Skeletal muscle satellite cell (primary cell): ENCODE results near the gene MYBBP1A.

Source experiments
- H3K27me3 ChIP-seq: 2 replicates; pipeline ENCODE4 v1.7.0; 2013; ENCODE audit warnings: low read length; ENCODE audit not compliant: control insufficient read depth, insufficient read depth
- H3K36me3 ChIP-seq: 2 replicates; pipeline ENCODE4 v1.7.0; 2013; ENCODE audit warnings: mild to moderate bottlenecking, control low read depth, low read length; ENCODE audit not compliant: insufficient read depth
- H3K4me1 ChIP-seq: 2 replicates; pipeline ENCODE4 v1.7.0; 2013; ENCODE audit warnings: low read length; ENCODE audit not compliant: control insufficient read depth, insufficient read depth
- H3K4me2 ChIP-seq: 2 replicates; pipeline ENCODE4 v1.7.0; 2013; ENCODE audit warnings: mild to moderate bottlenecking, low read length
- H3K4me3 ChIP-seq: 2 replicates; pipeline ENCODE4 v1.7.0; 2013; ENCODE audit warnings: low read length
- H3K9ac ChIP-seq: 2 replicates; pipeline ENCODE4 v1.7.0; 2013; ENCODE audit warnings: mild to moderate bottlenecking, low read depth, low read length, moderate library complexity
- H3K9me3 ChIP-seq: replicated peaks from 2 replicates; pipeline ENCODE4 v1.7.0; 2013; ENCODE audit warnings: mild to moderate bottlenecking, control low read depth, low read length

MYBBP1A gene

GRCh38 chr17:4539025-4539424 lies 16.2 kb downstream of the MYBBP1A start:
- Histone ChIP-seq H3K9ac (no peak overlapping the region), H3K9me3 (no peaks in the 10 kb centered on the region), H3K4me2 (no peak overlapping the region), H3K36me3 (peaks cover 45% of the 10 kb centered on the region), H3K4me1 (no peaks in the 10 kb centered on the region), H3K4me3 (no peak overlapping the region), H3K27me3 (peaks cover 3% of the 10 kb centered on the region)

- Histone ChIP-seq H3K4me3 (no peak overlapping the region), H3K4me2 (no peak overlapping the region), H3K36me3 (peaks cover 45% of the 10 kb centered on the region), H3K4me1 (no peaks in the 10 kb centered on the region), H3K9me3 (no peaks in the 10 kb centered on the region), H3K27me3 (peaks cover 8% of the 10 kb centered on the region), H3K9ac (no peak overlapping the region)
These were observed 16.8 kb downstream of the MYBBP1A start for GRCh38 chr17:4538236-4539002.

GRCh38 chr17:4537451-4538235 lies 17.5 kb downstream of the MYBBP1A start:
- H3K9me3 ChIP-seq: no peaks in the 10 kb centered on the region
- H3K27me3 ChIP-seq: peaks cover 12% of the 10 kb centered on the region
- H3K4me3 ChIP-seq: no peak overlapping the region
- H3K4me2 ChIP-seq: no peak overlapping the region
- H3K4me1 ChIP-seq: no peaks in the 10 kb centered on the region
- H3K9ac ChIP-seq: no peak overlapping the region
- H3K36me3 ChIP-seq: peaks cover 42% of the 10 kb centered on the region

- Histone ChIP-seq H3K4me2 (no peak overlapping the region), H3K27me3 (peaks cover 16% of the 10 kb centered on the region), H3K36me3 (peaks cover 35% of the 10 kb centered on the region), H3K4me3 (no peak overlapping the region), H3K4me1 (no peaks in the 10 kb centered on the region), H3K9ac (no peak overlapping the region), H3K9me3 (no peaks in the 10 kb centered on the region)
These were observed 18.3 kb downstream of the MYBBP1A start for GRCh38 chr17:4536742-4537411.

- Histone ChIP-seq H3K4me2 (no peak overlapping the region), H3K9me3 (no peaks in the 10 kb centered on the region), H3K27me3 (peaks cover 17% of the 10 kb centered on the region), H3K4me1 (no peaks in the 10 kb centered on the region), H3K9ac (no peak overlapping the region), H3K36me3 (peaks cover 29% of the 10 kb centered on the region), H3K4me3 (no peak overlapping the region)
These were observed 18.9 kb downstream of the MYBBP1A start for GRCh38 chr17:4536259-4536741.

- Histone ChIP-seq H3K4me1 (no peaks in the 10 kb centered on the region), H3K9ac (no peak overlapping the region), H3K9me3 (no peaks in the 10 kb centered on the region), H3K36me3 (peaks cover 25% of the 10 kb centered on the region), H3K27me3 (peaks cover 23% of the 10 kb centered on the region), H3K4me2 (no peak overlapping the region), H3K4me3 (no peak overlapping the region)
These were observed 19.4 kb downstream of the MYBBP1A start for GRCh38 chr17:4535667-4536258.

- H3K9ac ChIP-seq: no peak overlapping the region
- no peak overlapping the region for H3K4me3 ChIP-seq
- H3K4me2 ChIP-seq: no peak overlapping the region
- H3K27me3 ChIP-seq: peaks cover 29% of the 10 kb centered on the region
- no peaks in the 10 kb centered on the region for H3K4me1 ChIP-seq
- H3K9me3 ChIP-seq: no peaks in the 10 kb centered on the region
- H3K36me3 ChIP-seq: peaks cover 19% of the 10 kb centered on the region
These were observed 20.1 kb downstream of the MYBBP1A start for GRCh38 chr17:4534928-4535666.

- Histone ChIP-seq H3K4me3 (no peak overlapping the region), H3K4me2 (no peak overlapping the region), H3K36me3 (peaks cover 13% of the 10 kb centered on the region), H3K27me3 (peaks cover 34% of the 10 kb centered on the region), H3K9ac (no peak overlapping the region), H3K9me3 (no peaks in the 10 kb centered on the region), H3K4me1 (no peaks in the 10 kb centered on the region)
These were observed 20.7 kb downstream of the MYBBP1A start for GRCh38 chr17:4534515-4534914.

GRCh38 chr17:4533523-4534504 lies 21.4 kb downstream of the MYBBP1A start:
- H3K36me3 ChIP-seq: peaks cover 6% of the 10 kb centered on the region
- H3K27me3 ChIP-seq: peaks cover 35% of the 10 kb centered on the region
- no peak overlapping the region for H3K9ac ChIP-seq
- no peaks in the 10 kb centered on the region for H3K9me3 ChIP-seq
- no peak overlapping the region for H3K4me2 ChIP-seq
- H3K4me3 ChIP-seq: no peak overlapping the region
- H3K4me1 ChIP-seq: no peaks in the 10 kb centered on the region
